Activated B cell treated with CpG ODN at 0.5 μM for 24 hours (primary cell): ENCODE data around the gene CCNI2. TPM values are rescaled to one million over a fixed set of nuclear protein-coding genes. Genes with fewer than 3 reads are reported as not detected.

ENCODE experiments used
- ATAC-seq: fragments of 200-7000 bp; cut with Tn5 transposase; one replicate; pipeline ENCODE4 v1.10.0; 2021; ENCODE audit warnings: low read depth, mild to moderate bottlenecking, moderate library complexity
- CTCF ChIA-PET: fragments of 350-600 bp; sonication (Branson Sonifier 250); formaldehyde crosslinking; loops from one replicate; lab custom pipeline; 2021; ENCODE audit warnings: antibody characterized with exemption; lab: Charles Lee
- POLR2A ChIA-PET: fragments of 350-600 bp; sonication (Branson Sonifier 250); formaldehyde crosslinking; loops from one replicate; lab custom pipeline; 2021; ENCODE audit warnings: antibody characterized with exemption; lab: Charles Lee
- DNase-seq: peaks from one replicate; pipeline ENCODE4 v3.0.0; 2022
- H3K27ac Mint-ChIP-seq: one replicate; pipeline ENCODE4 v1.8.0; 2020; ENCODE audit warnings: mixed read lengths
- H3K27me3 Mint-ChIP-seq: one replicate; pipeline ENCODE4 v1.8.0; 2021; ENCODE audit warnings: mixed read lengths
- H3K36me3 Mint-ChIP-seq: one replicate; pipeline ENCODE4 v1.8.0; 2021; ENCODE audit warnings: low read depth, mixed read lengths
- H3K4me1 Mint-ChIP-seq: one replicate; pipeline ENCODE4 v1.8.0; 2021; ENCODE audit warnings: mixed read lengths
- H3K4me3 Mint-ChIP-seq: one replicate; pipeline ENCODE4 v1.8.0; 2020; ENCODE audit warnings: mild to moderate bottlenecking, mixed read lengths
- H3K9me3 Mint-ChIP-seq: one replicate; pipeline ENCODE4 v1.8.0; 2020; ENCODE audit warnings: mixed read lengths
- CTCF ChIP-seq: fragments of 200-600 bp; IDR thresholded peaks from one replicate; pipeline ENCODE4 v1.8.0; 2022; ENCODE audit warnings: antibody characterized with exemption, mild to moderate bottlenecking
- intact Hi-C: fragments of 100-400 bp; cut with micrococcal nuclease; formaldehyde crosslinking; loops from one replicate; pipeline ENCODE4 v1.15.1; 2024
- total RNA-seq: library from RNA; stranded (reverse); gene quantifications from 2 replicates; pipeline ENCODE4 v1.2.3, GENCODE V29; 2022

The CCNI2 gene
- total RNA-seq, 1 donor from 2014 or later = 0.44 TPM

DNA sequence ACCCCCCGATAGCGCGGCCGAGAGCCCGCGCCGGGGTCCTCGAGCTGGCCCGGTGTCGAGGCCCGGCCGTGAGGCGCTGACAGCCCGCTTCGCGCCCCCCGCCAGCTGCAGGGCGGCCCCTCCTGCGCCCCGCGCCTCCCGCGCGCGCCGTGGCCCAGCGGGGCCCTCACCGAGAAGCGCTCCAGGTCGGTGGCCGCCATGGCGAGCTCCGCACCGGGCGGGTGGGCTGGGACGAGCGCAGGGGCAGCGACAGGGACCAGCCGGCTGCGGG lies 29.6 kb downstream of the CCNI2 start:
- ChIA-PET POLR2A (interaction anchor here (0.6 to 1.0 kb wide), 2 partner anchors 39 to 1186 kb away, joined by 3 to 4 read pairs; partner anchors contain the start of gene KIF3A), CTCF (no interaction called here)
- TF ChIP-seq CTCF = no peak
- Mint-ChIP-seq H3K27ac (no peak overlapping the region), H3K9me3 (no peaks in the 10 kb centered on the region), H3K27me3 (peaks cover 38% of the 10 kb centered on the region), H3K4me1 (peaks cover 15% of the 10 kb centered on the region), H3K36me3 (no peaks in the 10 kb centered on the region), H3K4me3 (no peak overlapping the region)
- no peak for DNase-seq
- no peak for ATAC-seq
- intact Hi-C loops = loop anchor here (2.0 to 5.0 kb wide), 2 partner anchors 35 to 40 kb away; partner anchors contain the start of genes KIF3A and SOWAHA

- ChIA-PET POLR2A (interaction anchor here (0.6 to 1.0 kb wide), 3 partner anchors 31 to 1186 kb away, joined by 3 to 5 read pairs (median 4); partner anchors contain the start of genes CCNI2 and KIF3A), CTCF (no interaction called here)
- peaks cover 15% of the 10 kb centered on the region for H3K4me1 Mint-ChIP-seq
- intact Hi-C loops = loop anchor here (2.0 to 5.0 kb wide), 2 partner anchors 35 to 41 kb away; partner anchors contain the start of genes KIF3A and SOWAHA
- no peak within 1 kb of the TSS for H3K27ac Mint-ChIP-seq
- no peaks in the 10 kb centered on the region for H3K9me3 Mint-ChIP-seq
- ATAC-seq = peak; percentile 77
- peaks cover 42% of the 10 kb centered on the region for H3K27me3 Mint-ChIP-seq
- DNase-seq = peak; percentile 48
- peak within 1 kb of the TSS; percentile 79 for H3K4me3 Mint-ChIP-seq
- H3K36me3 Mint-ChIP-seq = no peaks in the 10 kb centered on the region
- TF ChIP-seq CTCF = no peak
Observed at GRCh38 chr5:132777209-132778069, 30.2 kb downstream of the CCNI2 start, which contains the start of gene SEPTIN8. Gene SEPTIN8 (minus strand): TSS chr5:132777239. CDS start chr5:132777137, 102 bp downstream.

- H3K27me3 Mint-ChIP-seq = peaks cover 46% of the 10 kb centered on the region
- intact Hi-C loops = loop anchor here (5.0 kb wide), 1 partner anchor 34 kb away; the partner anchor contains the start of gene SOWAHA
- no peaks in the 10 kb centered on the region for H3K36me3 Mint-ChIP-seq
- TF ChIP-seq CTCF = no peak
- ATAC-seq (no peak), DNase-seq (no peak)
- peak overlapping the region; percentile 79 for H3K4me3 Mint-ChIP-seq
- H3K27ac Mint-ChIP-seq = no peak overlapping the region
- ChIA-PET CTCF (no interaction called here), POLR2A (interaction anchor here (0.9 kb wide), 1 partner anchor 31 kb away, joined by 5 read pairs; the partner anchor contains the start of gene CCNI2)
- H3K4me1 Mint-ChIP-seq = peaks cover 15% of the 10 kb centered on the region
- H3K9me3 Mint-ChIP-seq = no peaks in the 10 kb centered on the region
Observed at GRCh38 chr5:132778129-132778528, 30.9 kb downstream of the CCNI2 start.

GRCh38 chr5:132778856-132779255 lies 31.6 kb downstream of the CCNI2 start:
- Mint-ChIP-seq H3K4me3 (no peak overlapping the region), H3K9me3 (no peaks in the 10 kb centered on the region), H3K4me1 (peaks cover 15% of the 10 kb centered on the region), H3K27ac (no peak overlapping the region), H3K27me3 (peaks cover 50% of the 10 kb centered on the region), H3K36me3 (no peaks in the 10 kb centered on the region)
- TF ChIP-seq CTCF = no peak
- ChIA-PET CTCF (no interaction called here), POLR2A (no interaction called here)
- no peak for DNase-seq
- no peak for ATAC-seq
- intact Hi-C loops = loop anchor here (5.0 kb wide), 1 partner anchor 33 kb away; the partner anchor contains the start of gene SOWAHA

DNA sequence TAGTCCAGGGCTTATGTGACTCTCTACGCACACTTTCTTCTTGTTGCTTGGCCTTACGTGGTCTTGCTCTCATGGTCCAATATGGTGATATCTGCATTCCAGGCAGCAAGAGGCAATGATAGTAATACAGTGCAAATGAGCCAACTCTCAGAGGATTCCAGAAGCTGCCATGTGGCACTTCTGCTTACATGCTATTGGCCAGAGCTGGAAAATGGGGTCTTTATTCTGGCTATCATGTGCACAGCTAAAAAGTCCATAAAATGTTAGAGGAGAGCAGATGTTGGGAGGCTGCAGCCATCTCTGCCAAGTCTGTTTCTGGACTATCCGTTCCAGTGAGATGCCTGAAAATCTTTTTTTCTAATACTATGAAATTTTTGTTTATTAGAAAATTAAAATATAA lies 32.7 kb downstream of the CCNI2 start:
- no peak overlapping the region for H3K27ac Mint-ChIP-seq
- peaks cover 15% of the 10 kb centered on the region for H3K4me1 Mint-ChIP-seq
- no peak for TF ChIP-seq CTCF
- no peaks in the 10 kb centered on the region for H3K36me3 Mint-ChIP-seq
- intact Hi-C loops = loop anchor here (5.0 kb wide), 1 partner anchor 32 kb away; the partner anchor contains the start of gene SOWAHA
- ATAC-seq = no peak
- DNase-seq = no peak
- H3K9me3 Mint-ChIP-seq = no peaks in the 10 kb centered on the region
- H3K4me3 Mint-ChIP-seq = no peak overlapping the region
- POLR2A ChIA-PET = interaction anchor here (0.5 kb wide), 1 partner anchor 79 kb away, joined by 4 read pairs; no protein-coding TSS in a partner anchor
- H3K27me3 Mint-ChIP-seq = peaks cover 50% of the 10 kb centered on the region
- CTCF ChIA-PET = no interaction called here
